ENCODE data around the gene MTHFD2.

MTHFD2 gene

DNA sequence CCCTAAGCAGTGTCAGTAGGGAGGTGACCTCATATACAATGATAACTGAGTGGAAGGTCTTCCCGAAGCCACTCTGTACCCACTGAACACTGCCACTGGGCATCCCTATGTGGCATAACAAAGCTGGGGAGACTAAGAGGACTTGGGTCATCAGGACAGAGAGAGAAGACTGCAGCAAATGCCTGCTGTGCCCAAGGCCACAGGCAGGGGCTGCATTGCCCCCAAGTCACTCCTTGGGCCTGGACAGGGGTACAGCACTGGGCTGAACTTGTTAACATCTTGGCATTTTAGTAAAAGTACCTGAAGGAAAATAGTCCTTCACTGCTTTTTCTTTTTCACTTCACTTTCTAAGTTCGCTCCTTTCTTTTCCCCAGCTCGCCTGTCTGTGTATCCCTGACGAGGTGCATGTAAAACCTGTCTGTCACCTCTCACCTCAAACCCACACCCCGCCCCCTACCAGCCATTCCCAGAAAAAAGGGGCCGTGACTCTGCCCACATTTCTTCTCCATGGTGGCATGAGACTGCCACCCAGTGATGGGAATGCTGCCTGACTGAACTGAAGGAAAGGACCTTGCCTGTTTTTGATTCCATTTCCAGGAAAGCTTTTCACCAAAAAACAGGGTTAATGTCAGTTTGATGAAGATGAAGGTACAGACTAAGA is 62.9 kb downstream of the MTHFD2 start:
- in situ Hi-C loops (cut with MboI; ENCODE audit: low sequenced_read_pairs) = no loop called here

DNA sequence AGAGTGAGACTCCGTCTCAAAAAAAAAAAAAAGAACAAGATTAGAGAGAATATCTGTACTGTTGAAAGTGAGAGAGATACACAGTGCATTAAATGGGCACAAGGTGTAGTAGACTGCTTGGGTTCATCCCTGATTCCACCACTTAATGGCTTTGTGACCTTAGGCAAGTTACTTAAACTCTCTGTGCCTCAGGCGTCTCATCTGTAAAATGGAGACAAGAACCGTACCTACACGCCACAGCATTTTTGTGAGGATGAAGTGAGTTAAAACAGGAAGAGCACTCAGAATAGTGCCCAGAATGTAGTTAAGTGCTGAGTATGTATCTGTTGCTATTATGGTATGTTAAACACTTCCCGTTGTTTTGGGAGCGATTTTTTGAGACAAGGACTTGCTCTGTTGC is 64.3 kb downstream of the MTHFD2 start:
- in situ Hi-C loops (cut with MboI; ENCODE audit: low sequenced_read_pairs) = no loop called here

DNA sequence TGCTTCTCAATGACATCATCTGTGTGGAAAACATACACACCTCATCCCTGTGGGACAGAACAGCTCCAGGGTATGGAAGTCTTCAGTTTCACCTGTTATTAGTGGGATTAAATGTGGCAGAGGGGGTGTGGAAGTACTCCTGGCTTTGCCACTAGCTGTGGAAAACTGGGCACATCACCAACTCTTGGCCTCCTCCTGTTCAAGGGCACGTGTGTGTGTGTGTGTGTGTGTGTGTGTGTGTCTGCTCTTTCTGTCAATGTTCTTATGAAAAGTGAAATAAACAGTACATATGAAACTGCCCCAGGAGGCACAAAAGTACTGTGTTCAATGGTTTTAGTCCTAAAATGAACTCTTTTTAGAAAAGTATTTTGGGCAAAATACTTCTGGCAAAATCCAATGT is 65.9 kb downstream of the MTHFD2 start:
- in situ Hi-C loops (cut with MboI; ENCODE audit: low sequenced_read_pairs) = no loop called here

DNA sequence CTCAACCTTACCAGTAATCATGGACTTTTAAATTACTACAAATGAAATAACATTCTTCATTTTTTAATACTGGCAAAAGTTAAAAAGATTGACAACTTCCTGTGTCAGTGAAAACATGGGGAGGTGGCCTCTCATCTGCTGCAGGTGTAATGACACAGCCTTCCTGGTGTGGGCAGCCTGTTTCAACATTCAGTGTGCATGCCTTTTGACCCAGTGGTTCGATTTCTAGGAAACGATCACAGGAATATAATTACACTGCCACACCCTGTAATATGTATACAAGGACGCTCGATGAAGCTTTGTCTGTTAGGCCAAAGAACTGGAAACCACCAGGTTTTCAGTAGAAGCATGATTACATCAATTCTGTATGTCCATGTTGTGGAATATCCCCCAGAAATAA is 68.7 kb downstream of the MTHFD2 start:
- in situ Hi-C loops (cut with MboI; ENCODE audit: low sequenced_read_pairs) = no loop called here
